IPS-18c (cell line): ENCODE data around the gene PRKAG2.
A peak's percentile ranks its signal among the peaks of the same experiment; 100 is the strongest.

Experiments
- H3K4me3 ChIP-seq: 2 replicates; pipeline ENCODE4 v1.7.0; 2013; ENCODE audit warnings: low read depth, mild to moderate bottlenecking, low read length, moderate library complexity; ENCODE audit not compliant: insufficient read depth
- H3K9me3 ChIP-seq: one replicate; pipeline ENCODE4 v1.6.1; 2013; ENCODE audit warnings: mild to moderate bottlenecking, low read length, moderate library complexity; ENCODE audit not compliant: control insufficient read depth, insufficient read depth

PRKAG2 gene

GRCh38 chr7:151659219-151659618 lies 217.7 kb downstream of the PRKAG2 start:
- Histone ChIP-seq H3K4me3 (no peak overlapping the region), H3K9me3 (no peaks in the 10 kb centered on the region)

GRCh38 chr7:151658778-151659177 lies 218.1 kb downstream of the PRKAG2 start:
- Histone ChIP-seq H3K4me3 (no peak overlapping the region), H3K9me3 (no peaks in the 10 kb centered on the region)

- Histone ChIP-seq H3K4me3 (no peak overlapping the region), H3K9me3 (no peaks in the 10 kb centered on the region)
Measured at GRCh38 chr7:151657173-151657572, 219.7 kb downstream of the PRKAG2 start.

- no peaks in the 10 kb centered on the region for H3K9me3 ChIP-seq
- no peak overlapping the region for H3K4me3 ChIP-seq
Measured at GRCh38 chr7:151655555-151655954, 221.4 kb downstream of the PRKAG2 start.

- Histone ChIP-seq H3K9me3 (no peaks in the 10 kb centered on the region), H3K4me3 (no peak overlapping the region)
Measured at GRCh38 chr7:151652111-151652510, 224.8 kb downstream of the PRKAG2 start.

GRCh38 chr7:151650161-151650560 lies 226.8 kb downstream of the PRKAG2 start:
- no peaks in the 10 kb centered on the region for H3K9me3 ChIP-seq
- no peak overlapping the region for H3K4me3 ChIP-seq

- Histone ChIP-seq H3K9me3 (no peaks in the 10 kb centered on the region), H3K4me3 (no peak overlapping the region)
Measured at GRCh38 chr7:151648429-151648828, 228.5 kb downstream of the PRKAG2 start.

- no peaks in the 10 kb centered on the region for H3K9me3 ChIP-seq
- no peak overlapping the region for H3K4me3 ChIP-seq
Measured at GRCh38 chr7:151647874-151648273, 229.0 kb downstream of the PRKAG2 start.

GRCh38 chr7:151647006-151647405 lies 229.9 kb downstream of the PRKAG2 start:
- Histone ChIP-seq H3K4me3 (no peak overlapping the region), H3K9me3 (no peaks in the 10 kb centered on the region)

- Histone ChIP-seq H3K9me3 (no peaks in the 10 kb centered on the region), H3K4me3 (no peak overlapping the region)
Measured at GRCh38 chr7:151645311-151645710, 231.6 kb downstream of the PRKAG2 start.

GRCh38 chr7:151644554-151644953 lies 232.4 kb downstream of the PRKAG2 start:
- H3K4me3 ChIP-seq, result no peak overlapping the region

GRCh38 chr7:151642746-151643145 lies 234.2 kb downstream of the PRKAG2 start:
- no peak overlapping the region for H3K4me3 ChIP-seq
- no peaks in the 10 kb centered on the region for H3K9me3 ChIP-seq

More at GRCh38 chr7:151644554-151644953, 232.4 kb downstream of the PRKAG2 start:
- H3K9me3 ChIP-seq, result no peaks in the 10 kb centered on the region

GRCh38 chr7:151641587-151641986 lies 235.3 kb downstream of the PRKAG2 start:
- no peak overlapping the region for H3K4me3 ChIP-seq
- no peaks in the 10 kb centered on the region for H3K9me3 ChIP-seq

GRCh38 chr7:151637781-151638261 lies 239.1 kb downstream of the PRKAG2 start:
- Histone ChIP-seq H3K4me3 (no peak overlapping the region), H3K9me3 (no peaks in the 10 kb centered on the region)

- Histone ChIP-seq H3K4me3 (no peak overlapping the region), H3K9me3 (no peaks in the 10 kb centered on the region)
Measured at GRCh38 chr7:151634643-151635042, 242.3 kb downstream of the PRKAG2 start.

- Histone ChIP-seq H3K9me3 (no peaks in the 10 kb centered on the region), H3K4me3 (no peak overlapping the region)
Measured at GRCh38 chr7:151633516-151633812, 243.5 kb downstream of the PRKAG2 start.

GRCh38 chr7:151632750-151633515 lies 244.0 kb downstream of the PRKAG2 start:
- Histone ChIP-seq H3K4me3 (peak overlapping the region; percentile 43; the same call in 1 of the 2 replicates), H3K9me3 (no peaks in the 10 kb centered on the region)

GRCh38 chr7:151631953-151632749 lies 244.8 kb downstream of the PRKAG2 start:
- no peaks in the 10 kb centered on the region for H3K9me3 ChIP-seq
- peak overlapping the region; percentile 44 for H3K4me3 ChIP-seq
